GM13977 (cell line): Measurements from ENCODE around the gene VPS26B.

Experiments used
- DNase-seq: peaks from one replicate; pipeline ENCODE4 v3.0.0; 2012; ENCODE audit warnings: low spot score
- CTCF ChIP-seq: IDR thresholded peaks from 2 replicates; pipeline ENCODE4 v1.5.1; 2012; ENCODE audit warnings: mild to moderate bottlenecking, control low read depth; ENCODE audit not compliant: insufficient read depth; ENCODE audit errors: extremely low read depth, missing control alignments
- in situ Hi-C: fragments of 300-500 bp; cut with MboI; formaldehyde crosslinking; loops from one replicate; pipeline ENCODE4 v1.12.0; 2022; ENCODE audit warnings: low sequenced_read_pairs, low pct_unique_long_range_greater_than_20kb, mixed read lengths, inconsistent platforms; ENCODE audit not compliant: unreplicated experiment

Gene VPS26B

GRCh38 chr11:134216816-134217215, 7.7 kb upstream of the VPS26B start:
- no peak for TF ChIP-seq CTCF
- in situ Hi-C loops = no loop called here
- no peak for DNase-seq

GRCh38 chr11:134223121-134223520, 1.4 kb upstream of the VPS26B start:
- no peak for TF ChIP-seq CTCF
- in situ Hi-C loops = no loop called here
- DNase-seq = no peak

GRCh38 chr11:134224710-134225664, 516 bp downstream of the VPS26B start:
- in situ Hi-C loops = no loop called here
- DNase-seq = no peak
- no peak for TF ChIP-seq CTCF

GRCh38 chr11:134226806-134227325, 2.4 kb downstream of the VPS26B start:
- TF ChIP-seq CTCF = no peak
- DNase-seq = no peak
- in situ Hi-C loops = no loop called here

- in situ Hi-C loops = no loop called here
- no peak for TF ChIP-seq CTCF
- peak; percentile 70 for DNase-seq
Measured at GRCh38 chr11:134228625-134229024, 4.2 kb downstream of the VPS26B start.

GRCh38 chr11:134229126-134229790, 4.8 kb downstream of the VPS26B start:
- DNase-seq = no peak
- in situ Hi-C loops = no loop called here
- TF ChIP-seq CTCF = no peak
